Prostate gland (tissue), 2 donors: ENCODE measurements around the gene SHROOM3. TPM values are rescaled to one million over a fixed set of nuclear protein-coding genes. Genes with fewer than 3 reads are reported as not detected.

Experiments used
- DNase-seq: peaks from one replicate; pipeline ENCODE4 v3.0.0-alpha.2; 2019; ENCODE audit warnings: low spot score
- H3K27ac ChIP-seq, 2 donors: fragments of 200-600 bp; sonication (generic); 2 replicates each; pipeline ENCODE4 v1.5.1; 2017 to 2019
- H3K27me3 ChIP-seq: fragments of 200-600 bp; sonication (generic); replicated peaks from 2 replicates; pipeline ENCODE4 v1.5.1; 2019; ENCODE audit not compliant: insufficient read depth
- H3K36me3 ChIP-seq, 2 donors: fragments of 200-600 bp; sonication (generic); 1 replicate in 1 of 2; 2 replicates in 1 of 2; pipeline versions ENCODE4 v1.5.1 to v1.8.1; 2017 to 2019
- H3K4me1 ChIP-seq: fragments of 200-600 bp; sonication (generic); replicated peaks from 2 replicates; pipeline ENCODE4 v1.5.1; 2019
- H3K4me3 ChIP-seq, 2 donors: fragments of 200-600 bp; sonication (generic); 2 replicates each; pipeline ENCODE4 v1.5.1; 2017 to 2019
- H3K9me3 ChIP-seq: fragments of 200-600 bp; sonication (generic); 2 replicates; pipeline ENCODE4 v1.5.1; 2017
- CTCF ChIP-seq, 4 experiments: fragments of 200-600 bp in 2 of 4; fragments of 450-650 bp in 2 of 4; sonication (generic) in 2 of 4; IDR thresholded peaks; 1 replicate in 3 of 4; 2 replicates in 1 of 4; pipeline ENCODE4 v1.5.1; 2016 to 2019; ENCODE audit warnings: antibody characterized with exemption in 4 of 4, mild to moderate bottlenecking in 2 of 4, moderate library complexity in 2 of 4
- POLR2A ChIP-seq: fragments of 450-650 bp; IDR thresholded peaks from one replicate; pipeline ENCODE4 v1.6.1; 2016; ENCODE audit warnings: antibody characterized with exemption, mild to moderate bottlenecking
- POLR2AphosphoS5 ChIP-seq: sonication (generic); formaldehyde crosslinking; IDR thresholded peaks from one replicate; pipeline ENCODE4 v1.6.1; 2017; ENCODE audit warnings: antibody characterized with exemption
- WGBS: methylation state at CpG from one replicate; pipeline ENCODE4 v1.1.5; 2018; 5-methylcytosine and 5-hydroxymethylcytosine counted together
- intact Hi-C: fragments of 100-400 bp; cut with DNase I; formaldehyde crosslinking; loops from one replicate; pipeline ENCODE4 v1.14.2; 2022
- total RNA-seq, 2 donors: library from RNA; depleted of rRNA; stranded (reverse); fragments of >200 nt; gene quantifications; one replicate each; pipeline ENCODE4 v1.1.0, GENCODE V29; 2016

The SHROOM3 gene
- total RNA-seq, 2 donors from 2014 or later: 107 to 137 TPM

- TF ChIP-seq POLR2A (no peak), POLR2AphosphoS5 (no peak), CTCF (IDR thresholded peaks at IDR 0.05) (no peak)
- Histone ChIP-seq H3K9me3 (no peaks in the 10 kb centered on the region), H3K4me1 (no peaks in the 10 kb centered on the region), H3K27me3 (no peaks in the 10 kb centered on the region), H3K36me3 (no peaks in the 10 kb centered on the region), H3K27ac (no peak overlapping the region), H3K4me3 (no peak overlapping the region)
- DNase-seq: no peak
- intact Hi-C loops: no loop called here
- 43% methylated on average over 12 of the region's 12 CpGs for WGBS
Observed at GRCh38 chr4:76811604-76812412, 376.8 kb downstream of the SHROOM3 start.

- no peak for DNase-seq
- Histone ChIP-seq H3K9me3 (no peaks in the 10 kb centered on the region), H3K27ac (no peak overlapping the region), H3K4me1 (no peaks in the 10 kb centered on the region), H3K4me3 (no peak overlapping the region), H3K27me3 (no peaks in the 10 kb centered on the region), H3K36me3 (no peaks in the 10 kb centered on the region)
- WGBS: 97% methylated on average over 4 of the region's 4 CpGs
- intact Hi-C loops: no loop called here
- no peak for TF ChIP-seq POLR2A
- no peak for TF ChIP-seq POLR2AphosphoS5
- no peak for TF ChIP-seq CTCF (IDR thresholded peaks at IDR 0.05)
Observed at GRCh38 chr4:76813070-76813469, 378.0 kb downstream of the SHROOM3 start.

- H3K27ac ChIP-seq: no peak overlapping the region
- H3K4me3 ChIP-seq: no peak overlapping the region
- intact Hi-C loops: no loop called here
- no peaks in the 10 kb centered on the region for H3K36me3 ChIP-seq
- WGBS: 67% methylated on average over 1 of the region's 1 CpG
- H3K9me3 ChIP-seq: no peaks in the 10 kb centered on the region
- no peaks in the 10 kb centered on the region for H3K4me1 ChIP-seq
- TF ChIP-seq POLR2AphosphoS5 (no peak), CTCF (IDR thresholded peaks at IDR 0.05) (no peak), POLR2A (no peak)
- no peaks in the 10 kb centered on the region for H3K27me3 ChIP-seq
- no peak for DNase-seq
Observed at GRCh38 chr4:76821641-76822040, 386.6 kb downstream of the SHROOM3 start.

GRCh38 chr4:76822303-76822702, 387.3 kb downstream of the SHROOM3 start:
- Histone ChIP-seq H3K27ac (no peak overlapping the region), H3K27me3 (no peaks in the 10 kb centered on the region), H3K9me3 (no peaks in the 10 kb centered on the region), H3K36me3 (no peaks in the 10 kb centered on the region), H3K4me3 (no peak overlapping the region), H3K4me1 (no peaks in the 10 kb centered on the region)
- no peak for DNase-seq
- no peak for TF ChIP-seq POLR2A
- TF ChIP-seq CTCF (IDR thresholded peaks at IDR 0.05): no peak
- TF ChIP-seq POLR2AphosphoS5: no peak
- 86% methylated on average over 8 of the region's 8 CpGs for WGBS
- intact Hi-C loops: no loop called here

GRCh38 chr4:76823495-76823894, 388.5 kb downstream of the SHROOM3 start:
- no peak overlapping the region for H3K27ac ChIP-seq
- intact Hi-C loops: no loop called here
- no peak for TF ChIP-seq POLR2A
- TF ChIP-seq CTCF (IDR thresholded peaks at IDR 0.05): no peak
- TF ChIP-seq POLR2AphosphoS5: no peak
- no peaks in the 10 kb centered on the region for H3K36me3 ChIP-seq
- no peak for DNase-seq
- 95% methylated on average over 1 of the region's 1 CpG for WGBS
- H3K9me3 ChIP-seq: no peaks in the 10 kb centered on the region
- H3K4me1 ChIP-seq: no peaks in the 10 kb centered on the region
- H3K4me3 ChIP-seq: no peak overlapping the region
- no peaks in the 10 kb centered on the region for H3K27me3 ChIP-seq
